WI38 (cell line): Measurements from ENCODE around the gene LBH.

Experiments
- H3K4me3 ChIP-seq: 2 replicates; pipeline ENCODE4 v1.5.1; 2011; ENCODE audit warnings: low read depth, mild to moderate bottlenecking, control low read depth, low read length
- TF ChIP-seq, protein P1 (sequence below): IDR thresholded peaks from 2 replicates; pipeline ENCODE4 v1.5.1; 2012; ENCODE audit warnings: low read depth, mild to moderate bottlenecking, control low read depth, low read length

LBH gene

DNA sequence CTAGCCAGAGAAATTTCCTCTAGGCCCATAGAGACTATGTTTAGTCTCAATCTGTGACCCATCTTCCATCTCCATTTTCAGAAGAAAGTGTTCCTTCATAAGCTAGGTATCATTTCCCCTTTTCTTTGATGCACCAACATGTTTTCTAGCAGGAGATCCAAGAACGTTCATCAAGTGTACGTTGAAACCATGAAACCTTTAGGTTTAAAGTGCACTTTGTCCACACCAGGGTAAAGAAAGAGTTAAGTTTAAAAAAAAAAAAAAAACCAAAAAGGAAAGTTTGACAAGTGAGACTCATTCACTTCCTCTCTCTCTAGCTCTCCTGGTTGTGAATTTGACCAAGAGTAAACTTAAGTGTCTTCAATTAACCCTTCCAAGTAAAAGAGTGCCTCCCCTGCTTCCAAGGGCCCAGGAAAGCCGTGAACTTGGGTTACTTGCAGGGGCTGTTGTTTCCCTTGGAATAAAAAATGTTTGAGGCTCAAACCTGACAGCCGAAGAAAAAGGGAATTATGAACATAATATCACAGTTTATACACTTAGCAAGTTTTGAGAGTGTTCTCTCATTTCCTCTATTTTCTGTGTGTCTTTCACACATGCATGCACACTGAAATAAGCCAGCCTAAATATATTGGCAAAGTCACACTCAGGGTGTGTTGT, 56.7 kb downstream of the LBH start:
- TF ChIP-seq, protein P1, sequence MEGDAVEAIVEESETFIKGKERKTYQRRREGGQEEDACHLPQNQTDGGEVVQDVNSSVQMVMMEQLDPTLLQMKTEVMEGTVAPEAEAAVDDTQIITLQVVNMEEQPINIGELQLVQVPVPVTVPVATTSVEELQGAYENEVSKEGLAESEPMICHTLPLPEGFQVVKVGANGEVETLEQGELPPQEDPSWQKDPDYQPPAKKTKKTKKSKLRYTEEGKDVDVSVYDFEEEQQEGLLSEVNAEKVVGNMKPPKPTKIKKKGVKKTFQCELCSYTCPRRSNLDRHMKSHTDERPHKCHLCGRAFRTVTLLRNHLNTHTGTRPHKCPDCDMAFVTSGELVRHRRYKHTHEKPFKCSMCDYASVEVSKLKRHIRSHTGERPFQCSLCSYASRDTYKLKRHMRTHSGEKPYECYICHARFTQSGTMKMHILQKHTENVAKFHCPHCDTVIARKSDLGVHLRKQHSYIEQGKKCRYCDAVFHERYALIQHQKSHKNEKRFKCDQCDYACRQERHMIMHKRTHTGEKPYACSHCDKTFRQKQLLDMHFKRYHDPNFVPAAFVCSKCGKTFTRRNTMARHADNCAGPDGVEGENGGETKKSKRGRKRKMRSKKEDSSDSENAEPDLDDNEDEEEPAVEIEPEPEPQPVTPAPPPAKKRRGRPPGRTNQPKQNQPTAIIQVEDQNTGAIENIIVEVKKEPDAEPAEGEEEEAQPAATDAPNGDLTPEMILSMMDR: no peak

DNA sequence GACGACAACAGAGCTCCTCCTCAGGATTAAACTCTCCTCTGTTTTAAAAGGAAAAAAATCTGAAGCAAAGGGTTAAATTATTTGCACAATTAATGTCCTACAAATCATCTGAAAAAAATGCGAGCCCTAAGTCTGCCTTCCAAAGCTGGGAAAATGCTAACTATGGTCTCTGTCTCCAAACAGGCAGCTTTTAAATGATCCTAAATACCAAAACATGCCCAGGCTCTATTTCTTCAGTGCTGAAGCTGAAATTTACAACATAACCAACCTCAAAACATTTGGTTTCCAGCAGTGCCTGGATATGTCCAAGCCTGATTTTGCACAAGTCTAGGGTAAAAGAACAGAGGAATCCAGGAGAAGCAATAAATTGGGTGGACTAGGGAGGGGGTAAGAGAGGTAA, 57.2 kb downstream of the LBH start:
- H3K4me3 ChIP-seq: no peak overlapping the region
- TF ChIP-seq, protein P1: no peak

More for the DNA sequence above, 56.7 kb downstream of the LBH start:
- no peak overlapping the region for H3K4me3 ChIP-seq

DNA sequence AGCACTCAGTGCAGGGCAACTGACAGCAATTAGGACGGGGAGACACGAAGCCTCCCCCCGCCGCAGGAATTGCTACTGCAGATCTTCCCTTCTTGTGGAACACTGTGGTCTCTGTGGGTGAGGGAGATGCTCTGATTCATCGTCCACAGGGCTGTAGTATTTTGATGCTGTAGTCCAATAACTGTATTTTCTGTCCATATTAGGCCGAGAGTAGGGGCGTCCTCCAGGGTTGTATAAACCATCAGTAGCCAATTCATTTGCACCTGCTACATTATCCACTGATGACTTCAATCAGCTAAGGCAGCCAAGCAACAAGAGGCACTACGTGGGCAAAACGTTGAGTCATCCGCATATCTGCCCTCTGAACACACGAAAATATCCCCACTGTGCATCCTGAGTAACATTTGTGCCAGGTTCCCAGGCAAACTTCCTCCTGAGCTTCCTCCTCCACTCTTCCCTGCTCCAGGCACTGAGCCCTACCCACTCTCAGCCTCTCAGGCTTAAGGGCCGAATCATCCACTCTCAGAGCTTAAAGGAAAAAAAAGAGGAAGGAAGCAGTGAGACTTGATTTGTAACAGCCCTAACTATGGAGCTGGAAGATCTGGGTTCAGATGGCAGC, 62.1 kb downstream of the LBH start:
- TF ChIP-seq, protein P1: no peak
- H3K4me3 ChIP-seq: no peak overlapping the region

DNA sequence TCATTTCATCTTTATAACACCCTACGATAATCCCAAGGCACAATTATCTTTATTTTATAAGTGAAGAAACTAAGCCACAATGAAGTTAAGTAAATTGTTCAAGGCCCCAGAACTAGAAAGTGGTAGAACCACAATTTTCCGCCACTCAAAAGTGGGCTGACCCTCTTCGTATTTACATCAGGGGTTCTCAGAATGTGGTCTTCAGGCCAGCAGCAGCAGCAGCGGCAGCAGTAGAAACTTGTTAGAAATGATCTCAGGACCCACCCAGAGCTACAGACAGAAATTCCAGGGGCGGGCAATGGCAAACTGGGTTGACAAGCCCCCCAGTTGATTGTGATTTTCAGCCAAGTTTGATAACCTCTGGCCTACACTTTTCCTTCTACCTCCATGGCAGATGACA, 62.8 kb downstream of the LBH start:
- TF ChIP-seq, protein P1: no peak
- H3K4me3 ChIP-seq: no peak overlapping the region

DNA sequence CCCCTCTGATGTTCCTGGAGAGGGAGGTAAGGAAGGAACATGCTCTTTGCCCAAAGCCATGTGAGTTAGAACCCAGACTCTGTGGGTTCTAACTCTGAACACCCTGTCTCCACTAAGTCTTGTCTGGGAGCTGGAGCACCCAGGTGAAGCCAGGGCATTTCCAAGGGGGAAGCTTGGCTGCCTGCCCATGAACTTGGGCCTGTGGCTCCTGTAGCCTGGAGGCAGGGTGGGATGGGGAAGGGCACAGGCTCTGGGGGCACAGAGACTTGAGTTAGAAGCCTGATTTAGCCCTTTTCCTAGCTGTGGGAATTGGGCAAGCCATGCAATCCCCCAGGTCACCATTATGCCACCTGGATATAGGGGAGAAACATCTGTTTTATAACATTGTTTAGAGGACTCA, 65.2 kb downstream of the LBH start:
- H3K4me3 ChIP-seq: no peak overlapping the region
- TF ChIP-seq, protein P1: no peak

DNA sequence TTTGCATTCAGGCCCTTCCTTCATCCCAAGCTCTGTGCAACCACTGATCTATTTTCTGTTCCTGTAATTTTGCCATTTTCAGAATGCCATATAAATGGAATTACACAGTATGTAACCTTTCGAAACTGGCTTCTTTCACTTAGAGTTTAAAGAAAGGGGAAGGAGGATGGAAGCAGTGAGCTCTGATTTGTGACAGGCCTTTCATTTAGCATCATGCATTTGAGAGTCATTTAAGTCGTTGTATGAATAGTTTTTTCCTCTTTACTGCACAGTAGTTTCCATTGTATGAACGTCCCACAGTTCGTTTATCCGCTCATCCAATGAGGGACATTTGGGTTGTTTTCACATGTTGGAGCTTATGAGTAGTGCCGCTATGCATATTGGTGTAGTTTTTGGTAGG, 67.0 kb downstream of the LBH start:
- TF ChIP-seq, protein P1: no peak
- no peak overlapping the region for H3K4me3 ChIP-seq

DNA sequence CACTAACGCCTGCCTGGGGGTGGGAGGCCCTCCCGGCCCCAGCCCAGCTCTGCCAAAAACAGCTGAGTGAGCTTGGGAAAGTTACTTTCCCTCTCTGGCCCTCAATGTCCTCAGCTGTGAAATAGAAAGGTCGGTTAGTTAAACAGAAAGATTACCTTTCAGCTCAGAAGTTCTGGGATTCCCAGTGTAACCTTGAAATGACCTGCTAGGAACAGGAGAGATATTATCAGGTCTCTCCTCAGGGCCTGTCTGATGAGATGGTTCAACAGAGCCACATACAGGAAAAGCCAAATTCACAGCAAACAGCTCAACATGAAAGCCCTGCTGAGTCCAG, 68.8 kb downstream of the LBH start:
- TF ChIP-seq, protein P1: no peak
- H3K4me3 ChIP-seq: no peak overlapping the region
